ENCODE results near the gene CFAP20DC. TPM values are rescaled to one million over a fixed set of nuclear protein-coding genes. Genes with fewer than 3 reads are reported as not detected.

CFAP20DC gene
- total and polyA plus RNA-seq, 8 donors = 0.23 to 1.2 (median 0.39) TPM

GRCh38 chr3:58804914-58805313 is 244.9 kb downstream of the CFAP20DC start:
- intact Hi-C loops (cut with DNase I) = no loop called here
- FAIRE-seq (no peak), DNase-seq (no peak), ATAC-seq (no peak)
- WGBS, 2 donors = 80 to 85% methylated on average over 2 of the region's 2 CpGs
- Histone ChIP-seq H3K4me3 (no peak overlapping the region), H3K4me1 (peaks cover 0 to 10% (median 4%) of the 10 kb centered on the region in 3 donors), H3K27ac (no peak overlapping the region), H3K36me3 (no peaks in the 10 kb centered on the region), H3K27me3 (peaks cover 0 to 8% (median 0%) of the 10 kb centered on the region in 4 donors), H3K9me3 (no peaks in the 10 kb centered on the region)
- no peak for TF ChIP-seq CTCF (IDR thresholded peaks at IDR 0.05)

- Histone ChIP-seq H3K4me3 (no peak overlapping the region), H3K4me1 (peaks cover 0 to 10% (median 4%) of the 10 kb centered on the region in 3 donors), H3K27me3 (peaks cover 0 to 8% (median 0%) of the 10 kb centered on the region in 4 donors), H3K36me3 (no peaks in the 10 kb centered on the region), H3K27ac (no peak overlapping the region), H3K9me3 (no peaks in the 10 kb centered on the region)
- peak in 1 of 6 donors; percentile 55 for DNase-seq
- intact Hi-C loops (cut with DNase I) = no loop called here
- WGBS, 2 donors = 13 to 15% methylated on average over 6 of the region's 6 CpGs
- FAIRE-seq = no peak
- ATAC-seq = peak in 3 of 4 donors; percentile 45 to 74 (median 74)
- no peak for TF ChIP-seq CTCF (IDR thresholded peaks at IDR 0.05)
These were observed 248.3 kb downstream of the CFAP20DC start for GRCh38 chr3:58801541-58801940.

- FAIRE-seq (no peak), DNase-seq (no peak)
- intact Hi-C loops (cut with DNase I) = no loop called here
These were observed 248.9 kb downstream of the CFAP20DC start for GRCh38 chr3:58800940-58801339.

GRCh38 chr3:58800032-58800431 is 249.8 kb downstream of the CFAP20DC start:
- no peak for ATAC-seq
- no peaks in the 10 kb centered on the region for H3K9me3 ChIP-seq
- 82 to 95% methylated on average over 2 of the region's 2 CpGs for WGBS, 2 donors
- no peaks in the 10 kb centered on the region for H3K36me3 ChIP-seq
- no peak overlapping the region for H3K4me3 ChIP-seq
- H3K27ac ChIP-seq = no peak overlapping the region
- peaks cover 0 to 3% (median 0%) of the 10 kb centered on the region in 4 donors for H3K27me3 ChIP-seq
- peaks cover 0 to 10% (median 4%) of the 10 kb centered on the region in 3 donors for H3K4me1 ChIP-seq
- intact Hi-C loops (cut with DNase I) = no loop called here
- no peak for DNase-seq
- no peak for FAIRE-seq
- TF ChIP-seq CTCF (IDR thresholded peaks at IDR 0.05) = no peak

More at GRCh38 chr3:58800940-58801339, 248.9 kb downstream of the CFAP20DC start:
- Histone ChIP-seq H3K36me3 (no peaks in the 10 kb centered on the region), H3K9me3 (no peaks in the 10 kb centered on the region), H3K27me3 (peaks cover 0 to 8% (median 0%) of the 10 kb centered on the region in 4 donors), H3K4me1 (peaks cover 0 to 10% (median 4%) of the 10 kb centered on the region in 3 donors), H3K4me3 (no peak overlapping the region), H3K27ac (no peak overlapping the region)
- ATAC-seq = no peak
- TF ChIP-seq CTCF (IDR thresholded peaks at IDR 0.05) = no peak
- WGBS, 2 donors = 25 to 28% methylated on average over 3 of the region's 3 CpGs

- Histone ChIP-seq H3K27me3 (peaks cover 0 to 3% (median 0%) of the 10 kb centered on the region in 4 donors), H3K9me3 (no peaks in the 10 kb centered on the region), H3K4me3 (no peak overlapping the region), H3K36me3 (no peaks in the 10 kb centered on the region), H3K27ac (no peak overlapping the region), H3K4me1 (peaks cover 0 to 10% (median 4%) of the 10 kb centered on the region in 3 donors)
- intact Hi-C loops (cut with DNase I) = no loop called here
- FAIRE-seq (no peak), ATAC-seq (no peak), DNase-seq (no peak)
- 78 to 85% methylated on average over 3 of the region's 3 CpGs for WGBS, 2 donors
- no peak for TF ChIP-seq CTCF (IDR thresholded peaks at IDR 0.05)
These were observed 250.6 kb downstream of the CFAP20DC start for GRCh38 chr3:58799271-58799670.
